HepG2 (cell line): ENCODE measurements around the gene ITGA7. TPM values are rescaled to one million over a fixed set of nuclear protein-coding genes. Genes with fewer than 3 reads are reported as not detected.
A peak's percentile ranks its signal among the peaks of the same experiment; 100 is the strongest.

ENCODE experiments used
- ATAC-seq: fragments of 200-7000 bp; cut with Tn5 transposase; 3 replicates; pipeline ENCODE4 v1.9.1; 2020; ENCODE audit warnings: mild to moderate bottlenecking, moderate library complexity
- BruUV-seq: library from RNA; stranded (reverse); fragments of 400-500 nt; replicated peaks from 2 replicates; lab custom pipeline; 2021; lab: Mats Ljungman, UMichigan
- CTCF ChIA-PET: fragments of 300-600 bp; formaldehyde crosslinking; extraction: SDS; loops from one replicate; lab custom pipeline; 2021; ENCODE audit warnings: low total read pairs, inconsistent platforms, low intra/inter-chr PET ratio; lab: Yijun Ruan, JAX
- POLR2A ChIA-PET: fragments of 350-600 bp; sonication (Branson Sonifier 250); formaldehyde crosslinking; loops from one replicate; lab custom pipeline; 2020; ENCODE audit warnings: antibody characterized with exemption, inconsistent platforms; lab: Yijun Ruan, JAX
- DNase-seq: peaks from one replicate; pipeline ENCODE4 v3.0.0-alpha.2; 2015; ENCODE audit warnings: low spot score
- FAIRE-seq: peaks from 3 replicates; lab custom pipeline; 2011; peaks lifted over from hg19 to GRCh38; lab: Jason Lieb, UNC
- H2AFZ ChIP-seq: one replicate; pipeline ENCODE4 v1.6.1; 2011; ENCODE audit warnings: low read length, inconsistent platforms
- H3K27ac ChIP-seq: fragments of 300-600 bp; 3 replicates; pipeline ENCODE4 v1.8.0; 2011; ENCODE audit warnings: mixed run types, mild to moderate bottlenecking, mixed read lengths, low read length, inconsistent platforms; ENCODE audit not compliant: insufficient read depth; ENCODE audit errors: extremely low read length
- H3K27me3 ChIP-seq, 2 experiments: fragments of 200-600 bp in 1 of 2; 2 replicates in 1 of 2; 3 replicates in 1 of 2; pipeline versions ENCODE4 v1.6.0 to v1.8.0; 2011; ENCODE audit warnings: low read length in 2 of 2, mild to moderate bottlenecking in 2 of 2, moderate library complexity in 2 of 2, inconsistent platforms in 1 of 2; ENCODE audit not compliant: insufficient read depth in 2 of 2, control insufficient read depth in 1 of 2
- H3K36me3 ChIP-seq, 2 experiments: fragments of 200-600 bp in 1 of 2; replicated peaks in 1 of 2; 2 replicates in 1 of 2; 3 replicates in 1 of 2; pipeline versions ENCODE4 v1.5.1 to v1.8.0; 2011; ENCODE audit warnings: low read length in 2 of 2, inconsistent platforms in 1 of 2; ENCODE audit not compliant: insufficient read depth in 2 of 2, control insufficient read depth in 1 of 2
- H3K4me1 ChIP-seq: 2 replicates; pipeline ENCODE4 v1.5.1; 2012; ENCODE audit warnings: low read length, inconsistent platforms; ENCODE audit not compliant: insufficient read depth
- H3K4me2 ChIP-seq: 2 replicates; pipeline ENCODE4 v1.6.0; 2011; ENCODE audit warnings: low read depth, low read length, inconsistent platforms
- H3K4me3 ChIP-seq, 3 experiments: fragments of 200-600 bp in 1 of 3; sonication (generic), shearing (Covaris generic) in 1 of 3; replicated peaks in 1 of 3; 2 replicates each; pipeline ENCODE4 v1.5.1; 2011 to 2016; ENCODE audit warnings: low read length in 3 of 3, inconsistent platforms in 2 of 3, low read depth in 2 of 3, mild to moderate bottlenecking in 2 of 3, control low read depth in 1 of 3, mixed read lengths in 1 of 3; ENCODE audit not compliant: insufficient read depth in 1 of 3
- H3K79me2 ChIP-seq: one replicate; pipeline ENCODE4 v1.6.1; 2011; ENCODE audit warnings: low read length, inconsistent platforms; ENCODE audit not compliant: insufficient read depth
- H3K9ac ChIP-seq: 2 replicates; pipeline ENCODE4 v1.6.0; 2011; ENCODE audit warnings: mild to moderate bottlenecking, low read depth, low read length, inconsistent platforms; ENCODE audit not compliant: insufficient read depth
- H3K9me3 ChIP-seq: 2 replicates; pipeline ENCODE4 v1.5.1; 2012; ENCODE audit warnings: mild to moderate bottlenecking, low read length
- H4K20me1 ChIP-seq: 2 replicates; pipeline ENCODE4 v1.6.0; 2011; ENCODE audit warnings: inconsistent platforms, mild to moderate bottlenecking, low read length, moderate library complexity; ENCODE audit not compliant: insufficient read depth
- ATF1 ChIP-seq: IDR thresholded peaks from 2 replicates; pipeline ENCODE4 v1.6.1; 2016; ENCODE audit warnings: mild to moderate bottlenecking, control low read depth
- ATF7 ChIP-seq, 2 experiments: fragments of 450-650 bp in 1 of 2; sonication (generic) in 1 of 2; formaldehyde crosslinking in 1 of 2; IDR thresholded peaks; 2 replicates each; pipeline versions ENCODE4 v1.4.0 to v1.6.1; 2016 to 2020; ENCODE audit warnings: antibody characterized with exemption in 1 of 2, mild to moderate bottlenecking in 1 of 2, missing genetic modification reagents in 1 of 2
- CHD4 ChIP-seq: fragments of 200-600 bp; sonication (generic); IDR thresholded peaks from 2 replicates; pipeline ENCODE4 v1.7.0; 2017; ENCODE audit warnings: mild to moderate bottlenecking, low read length, borderline replicate concordance
- ELF3 ChIP-seq: IDR thresholded peaks from 2 replicates; pipeline ENCODE4 v1.6.1; 2016; ENCODE audit warnings: missing genetic modification reagents, missing compliant biosample characterization
- GTF2F1 ChIP-seq: fragments of 150-350 bp; IDR thresholded peaks from 2 replicates; pipeline ENCODE4 v1.6.1; 2014; ENCODE audit warnings: low read length
- MATR3 ChIP-seq: sonication (generic); formaldehyde crosslinking; IDR thresholded peaks from 2 replicates; pipeline ENCODE4 v1.4.0; 2020; ENCODE audit warnings: missing genetic modification reagents
- SP4 ChIP-seq: sonication (generic); formaldehyde crosslinking; IDR thresholded peaks from 2 replicates; pipeline ENCODE4 v1.8.1; 2023; ENCODE audit warnings: mild to moderate bottlenecking, missing genetic modification reagents
- ZNF572 ChIP-seq: sonication (generic); formaldehyde crosslinking; IDR thresholded peaks from 2 replicates; pipeline ENCODE4 v1.5.1; 2020; ENCODE audit warnings: mild to moderate bottlenecking, missing genetic modification reagents
- ZNF598 ChIP-seq: sonication (generic); formaldehyde crosslinking; IDR thresholded peaks from 2 replicates; pipeline ENCODE4 v1.5.1; 2020; ENCODE audit warnings: mild to moderate bottlenecking, missing genetic modification reagents, borderline replicate concordance
- ZNF788 ChIP-seq: sonication (generic); formaldehyde crosslinking; IDR thresholded peaks from 2 replicates; pipeline ENCODE4 v1.5.0; 2020; ENCODE audit warnings: mild to moderate bottlenecking, missing genetic modification reagents, borderline replicate concordance
- WGBS: methylation state at CpG from one replicate; pipeline ENCODE4 v1.1.6; 2017; ENCODE audit warnings: low lambda C conversion rate; 5-methylcytosine and 5-hydroxymethylcytosine counted together
- in situ Hi-C: cut with HindIII; loops from 2 replicates; pipeline ENCODE4 v1.10.0; 2017; ENCODE audit warnings: low pct_unique_long_range_greater_than_20kb; ENCODE audit not compliant: extremely low pct_ligation_motif_present
- intact Hi-C: fragments of 100-400 bp; cut with micrococcal nuclease; formaldehyde crosslinking; loops from one replicate; pipeline ENCODE4 v1.10.0; 2022; ENCODE audit not compliant: unreplicated experiment
- polyA plus RNA-seq, 8 experiments: library from polyadenylated mRNA; depleted of rRNA in 3 of 8; stranded (reverse) in 7 of 8; unstranded in 1 of 8; fragments of >200 nt; fragmentation: Illumina TruSeq in 4 of 8; extraction: Trizol in 4 of 8; gene quantifications; 2 replicates each; pipeline versions ENCODE4 v1.2.1 to v1.2.3, GENCODE V29; 2011 to 2016; ENCODE audit warnings: low read depth in 4 of 8, missing spikeins in 1 of 8, mixed read lengths in 1 of 8; ENCODE audit not compliant: insufficient read depth in 1 of 8
- total RNA-seq, 5 experiments: library from RNA; depleted of rRNA; stranded (reverse); fragments of >200 nt; fragmentation: Illumina TruSeq; extraction: Trizol; gene quantifications; 2 replicates each; pipeline ENCODE4 v1.2.3, GENCODE V29; 2016; ENCODE audit warnings: low read depth in 1 of 5
- TF ChIP-seq, protein P1 (sequence below): sonication (generic); formaldehyde crosslinking; IDR thresholded peaks from 2 replicates; pipeline ENCODE4 v1.4.0; 2020; ENCODE audit warnings: missing genetic modification reagents

Gene ITGA7
- total and polyA plus RNA-seq, 2 of the 13 experiments (the other 11 are each of a cell fraction or from before 2014, with no cell fraction given), result 0.65 to 0.75 TPM

DNA sequence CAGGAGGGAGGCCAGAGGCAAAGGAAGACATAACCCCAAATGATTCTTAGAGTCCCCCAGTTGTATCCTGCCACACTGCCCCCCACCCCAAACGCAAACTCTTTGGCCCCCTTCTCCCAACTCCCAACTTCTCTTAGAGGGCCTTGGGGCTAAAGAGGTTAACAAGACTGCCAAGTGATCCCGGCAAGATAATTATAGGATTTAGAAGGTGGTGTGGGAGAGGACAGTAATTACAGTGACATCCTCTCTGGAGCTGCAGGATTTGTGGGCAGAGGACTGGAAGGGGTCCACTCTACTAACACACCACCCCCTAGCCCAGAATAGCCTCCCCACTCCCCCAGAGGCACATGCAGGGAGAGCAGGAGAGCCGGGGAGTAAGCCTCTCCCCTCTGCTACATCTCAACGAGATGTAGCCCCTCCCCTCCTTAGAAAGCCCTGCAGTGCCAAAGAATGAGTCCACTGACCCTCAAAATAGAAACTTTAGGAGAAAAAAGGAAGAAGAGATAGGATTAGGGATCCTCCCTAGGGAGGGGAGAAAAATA, 29.9 kb upstream of the ITGA7 start:
- H2AFZ ChIP-seq, result peak overlapping the region; percentile 85
- CTCF ChIA-PET, result interaction anchor here (0.7 to 3.3 kb wide), 8 partner anchors 13 to 292 kb away, joined by 3 to 36 read pairs (median 10); partner anchors contain the start of gene RDH5
- no peak for DNase-seq
- H3K4me3 ChIP-seq, result peak overlapping the region; percentile 50 to 66 (median 63)
- peaks cover 0 to 6% of the 10 kb centered on the region in 2 experiments; a peak in 2 of 5 replicates for H3K27me3 ChIP-seq
- POLR2A ChIA-PET, result interaction anchor here (0.8 to 3.1 kb wide), 10 partner anchors 8 to 190 kb away, joined by 3 to 27 read pairs (median 10); partner anchors contain the start of genes CD63, DNAJC14, ORMDL2 and PYM1
- H3K9ac ChIP-seq, result peak overlapping the region; percentile 39
- BruUV-seq, result no TSS peak
- in situ Hi-C loops, result loop anchor here (5.0 kb wide), 4 partner anchors 60 to 295 kb away; no protein-coding TSS in a partner anchor
- no peaks in the 10 kb centered on the region for H3K79me2 ChIP-seq
- no peak for TF ChIP-seq ZNF572 (CRISPR knock-in tag)
- TF ChIP-seq MATR3, result no peak
- 0 out of 2 replicates have a peak, but pooled peaks have one; percentile 8 for TF ChIP-seq SP4 (CRISPR knock-in tag)
- TF ChIP-seq, protein P1, sequence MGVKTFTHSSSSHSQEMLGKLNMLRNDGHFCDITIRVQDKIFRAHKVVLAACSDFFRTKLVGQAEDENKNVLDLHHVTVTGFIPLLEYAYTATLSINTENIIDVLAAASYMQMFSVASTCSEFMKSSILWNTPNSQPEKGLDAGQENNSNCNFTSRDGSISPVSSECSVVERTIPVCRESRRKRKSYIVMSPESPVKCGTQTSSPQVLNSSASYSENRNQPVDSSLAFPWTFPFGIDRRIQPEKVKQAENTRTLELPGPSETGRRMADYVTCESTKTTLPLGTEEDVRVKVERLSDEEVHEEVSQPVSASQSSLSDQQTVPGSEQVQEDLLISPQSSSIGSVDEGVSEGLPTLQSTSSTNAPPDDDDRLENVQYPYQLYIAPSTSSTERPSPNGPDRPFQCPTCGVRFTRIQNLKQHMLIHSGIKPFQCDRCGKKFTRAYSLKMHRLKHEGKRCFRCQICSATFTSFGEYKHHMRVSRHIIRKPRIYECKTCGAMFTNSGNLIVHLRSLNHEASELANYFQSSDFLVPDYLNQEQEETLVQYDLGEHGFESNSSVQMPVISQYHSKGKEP (CRISPR knock-in tag), result no peak
- no peak for TF ChIP-seq ZNF788
- TF ChIP-seq ATF7 (IDR thresholded peaks at IDR 0.05), result no peak
- 0 out of 2 replicates have a peak, but pooled peaks have one; percentile 38 for TF ChIP-seq ATF7 (CRISPR knock-in tag; IDR thresholded peaks at IDR 0.05)
- no peak for TF ChIP-seq ELF3
- TF ChIP-seq ZNF598, result 0 out of 2 replicates have a peak, but pooled peaks have one; percentile 4
- no peak for TF ChIP-seq GTF2F1
- TF ChIP-seq ATF1 (CRISPR knock-in tag), result peak; percentile 48; the same call in 1 of the 2 replicates
- TF ChIP-seq CHD4, result no peak
- TF ChIP-seq, all 625 proteins: peak for 4
- Histone ChIP-seq H3K4me1 (peaks cover 35% of the 10 kb centered on the region), H3K27ac (peak overlapping the region; percentile 34), H3K36me3 (no peaks in the 10 kb centered on the region), H3K9me3 (no peaks in the 10 kb centered on the region), H3K4me2 (peak overlapping the region; percentile 84), H4K20me1 (no peaks in the 10 kb centered on the region)
- intact Hi-C loops, result loop anchor here (1.0 to 5.0 kb wide), 5 partner anchors 13 to 300 kb away; partner anchors contain the start of genes DGKA and RDH5
- FAIRE-seq, result no peak
- 3% methylated on average over 4 of the region's 4 CpGs for WGBS
- ATAC-seq, result peak; percentile 46
